ENCODE results near the gene MRPS10. TPM values are rescaled to one million over a fixed set of nuclear protein-coding genes. Genes with fewer than 3 reads are reported as not detected.

Gene MRPS10
- total RNA-seq, 1 donor from 2014 or later = 32.1 TPM

DNA sequence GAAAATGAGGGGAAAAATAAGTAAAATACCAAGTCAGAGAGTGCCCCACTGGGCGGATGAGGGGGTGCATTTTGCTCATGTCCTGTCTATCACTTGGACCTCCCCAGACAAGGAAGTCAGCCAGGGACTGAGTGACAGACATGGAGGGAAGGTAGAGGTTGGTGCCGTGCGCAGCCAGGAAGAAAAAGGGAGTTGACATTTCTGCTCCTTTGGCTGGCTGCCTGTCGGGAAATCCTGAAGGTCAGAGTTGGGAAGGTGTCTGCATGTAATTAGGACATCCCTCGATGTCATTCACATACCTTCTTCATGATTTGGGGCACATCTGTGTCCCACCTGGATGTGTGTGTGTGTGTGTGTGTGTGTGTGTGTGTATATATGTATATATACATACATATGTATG lies 35.6 kb downstream of the MRPS10 start:
- H3K27me3 Mint-ChIP-seq (ENCODE audit: low read depth, unreplicated experiment) = peaks cover 14% of the 10 kb centered on the region
- H3K4me3 Mint-ChIP-seq (ENCODE audit: unreplicated experiment) = no peak overlapping the region
- no peaks in the 10 kb centered on the region for H4K20me1 ChIP-seq (ENCODE audit: insufficient read depth, low read length)
- H3K27ac Mint-ChIP-seq (ENCODE audit: unreplicated experiment) = no peak overlapping the region
- no peak for FAIRE-seq
- no peak for TF ChIP-seq CTCF (IDR thresholded peaks at IDR 0.05; ENCODE audit: insufficient read depth, low read depth, low read length)
- no peak for TF ChIP-seq EZH2 (IDR thresholded peaks at IDR 0.05; ENCODE audit: insufficient read depth, low read length)
- peaks cover 14% of the 10 kb centered on the region for H3K36me3 Mint-ChIP-seq (ENCODE audit: low read depth, unreplicated experiment)
- H3K9me3 ChIP-seq (ENCODE audit: insufficient read depth, low read depth, low read length) = no peaks in the 10 kb centered on the region
- peaks cover 2% of the 10 kb centered on the region for H3K4me1 Mint-ChIP-seq (ENCODE audit: low read depth, unreplicated experiment)
- no peaks in the 10 kb centered on the region for H3K79me2 ChIP-seq (ENCODE audit: insufficient read depth, low read length)
- DNase-seq (ENCODE audit: low read depth) = no peak
- no peak overlapping the region for H3K4me2 ChIP-seq (ENCODE audit: low read length)
- no peak overlapping the region for H3K9ac ChIP-seq (ENCODE audit: low read length)
- H3K27me3 ChIP-seq (ENCODE audit: insufficient read depth, low read length) = no peaks in the 10 kb centered on the region
- peaks cover 5% of the 10 kb centered on the region for H3K4me1 ChIP-seq (ENCODE audit: insufficient read depth, low read length)
- H3K27ac ChIP-seq (ENCODE audit: low read depth, low read length) = no peak overlapping the region
- H3K9me3 Mint-ChIP-seq (ENCODE audit: unreplicated experiment) = no peaks in the 10 kb centered on the region
- no peaks in the 10 kb centered on the region for H3K36me3 ChIP-seq (ENCODE audit: insufficient read depth, low read length)
- no peak overlapping the region for H2AFZ ChIP-seq (ENCODE audit: low read depth, low read length)
- no peak overlapping the region for H3K4me3 ChIP-seq (ENCODE audit: insufficient read depth, low read depth, low read length)

- H3K27me3 ChIP-seq (ENCODE audit: insufficient read depth, low read length) = no peaks in the 10 kb centered on the region
- no peaks in the 10 kb centered on the region for H3K9me3 ChIP-seq (ENCODE audit: insufficient read depth, low read depth, low read length)
- no peak overlapping the region for H3K4me2 ChIP-seq (ENCODE audit: low read length)
- no peak for DNase-seq (ENCODE audit: low read depth)
- no peak overlapping the region for H3K27ac ChIP-seq (ENCODE audit: low read depth, low read length)
- Mint-ChIP-seq H3K9me3 (ENCODE audit: unreplicated experiment) (no peaks in the 10 kb centered on the region), H3K4me3 (ENCODE audit: unreplicated experiment) (no peak overlapping the region), H3K4me1 (ENCODE audit: low read depth, unreplicated experiment) (peaks cover 2% of the 10 kb centered on the region), H3K27me3 (ENCODE audit: low read depth, unreplicated experiment) (peaks cover 9% of the 10 kb centered on the region), H3K27ac (ENCODE audit: unreplicated experiment) (no peak overlapping the region), H3K36me3 (ENCODE audit: low read depth, unreplicated experiment) (peaks cover 5% of the 10 kb centered on the region)
- no peaks in the 10 kb centered on the region for H3K79me2 ChIP-seq (ENCODE audit: insufficient read depth, low read length)
- no peak overlapping the region for H3K9ac ChIP-seq (ENCODE audit: low read length)
- H4K20me1 ChIP-seq (ENCODE audit: insufficient read depth, low read length) = no peaks in the 10 kb centered on the region
- no peak overlapping the region for H3K4me3 ChIP-seq (ENCODE audit: insufficient read depth, low read depth, low read length)
- H3K36me3 ChIP-seq (ENCODE audit: insufficient read depth, low read length) = no peaks in the 10 kb centered on the region
- no peak for TF ChIP-seq EZH2 (IDR thresholded peaks at IDR 0.05; ENCODE audit: insufficient read depth, low read length)
- TF ChIP-seq CTCF (IDR thresholded peaks at IDR 0.05; ENCODE audit: insufficient read depth, low read depth, low read length) = no peak
- peaks cover 5% of the 10 kb centered on the region for H3K4me1 ChIP-seq (ENCODE audit: insufficient read depth, low read length)
- FAIRE-seq = no peak
- H2AFZ ChIP-seq (ENCODE audit: low read depth, low read length) = no peak overlapping the region
These were observed 37.7 kb downstream of the MRPS10 start for GRCh38 chr6:42179945-42180313.

GRCh38 chr6:42179261-42179944 lies 38.3 kb downstream of the MRPS10 start:
- TF ChIP-seq EZH2 (IDR thresholded peaks at IDR 0.05; ENCODE audit: insufficient read depth, low read length) (no peak), CTCF (IDR thresholded peaks at IDR 0.05; ENCODE audit: insufficient read depth, low read depth, low read length) (no peak)
- H3K27me3 ChIP-seq (ENCODE audit: insufficient read depth, low read length) = peaks cover under 1% of the 10 kb centered on the region

More at GRCh38 chr6:42179261-42179944, 38.3 kb downstream of the MRPS10 start:
- H3K27ac ChIP-seq (ENCODE audit: low read depth, low read length) = no peak overlapping the region
- no peak overlapping the region for H3K9ac ChIP-seq (ENCODE audit: low read length)
- H3K36me3 ChIP-seq (ENCODE audit: insufficient read depth, low read length) = no peaks in the 10 kb centered on the region
- H4K20me1 ChIP-seq (ENCODE audit: insufficient read depth, low read length) = no peaks in the 10 kb centered on the region
- peaks cover 2% of the 10 kb centered on the region for H3K4me1 Mint-ChIP-seq (ENCODE audit: low read depth, unreplicated experiment)
- H3K79me2 ChIP-seq (ENCODE audit: insufficient read depth, low read length) = no peaks in the 10 kb centered on the region
- peaks cover 5% of the 10 kb centered on the region for H3K36me3 Mint-ChIP-seq (ENCODE audit: low read depth, unreplicated experiment)
- no peaks in the 10 kb centered on the region for H3K9me3 ChIP-seq (ENCODE audit: insufficient read depth, low read depth, low read length)
- DNase-seq (ENCODE audit: low read depth) = no peak
- peaks cover 14% of the 10 kb centered on the region for H3K27me3 Mint-ChIP-seq (ENCODE audit: low read depth, unreplicated experiment)
- no peak overlapping the region for H2AFZ ChIP-seq (ENCODE audit: low read depth, low read length)
- no peak for FAIRE-seq
- no peak overlapping the region for H3K4me3 ChIP-seq (ENCODE audit: insufficient read depth, low read depth, low read length)
- no peak overlapping the region for H3K4me2 ChIP-seq (ENCODE audit: low read length)
- H3K4me1 ChIP-seq (ENCODE audit: insufficient read depth, low read length) = peaks cover 5% of the 10 kb centered on the region
- no peak overlapping the region for H3K27ac Mint-ChIP-seq (ENCODE audit: unreplicated experiment)
- no peak overlapping the region for H3K4me3 Mint-ChIP-seq (ENCODE audit: unreplicated experiment)
- no peaks in the 10 kb centered on the region for H3K9me3 Mint-ChIP-seq (ENCODE audit: unreplicated experiment)

Data from astrocyte (in vitro differentiated cells and primary cell).